ENCODE data around the gene SLC5A2.
"Not testable (repeated sequence)": the region's sequence is repeated elsewhere in the genome, so short reads cannot be mapped to it uniquely, and the experiment has no call there.

Gene SLC5A2

GRCh38 chr16:31501966-31502348 is 19.0 kb downstream of the SLC5A2 start:
- no peak for DNase-seq

GRCh38 chr16:31502981-31503380 is 20.1 kb downstream of the SLC5A2 start:
- no peak for DNase-seq

- not testable (repeated sequence) for DNase-seq
These were observed 20.6 kb downstream of the SLC5A2 start for GRCh38 chr16:31503555-31503954.

- no peak for DNase-seq
These were observed 21.2 kb downstream of the SLC5A2 start for GRCh38 chr16:31504159-31504558.

GRCh38 chr16:31505483-31505882 is 22.6 kb downstream of the SLC5A2 start:
- no peak for DNase-seq

GRCh38 chr16:31507617-31507928 is 24.6 kb downstream of the SLC5A2 start:
- no peak for DNase-seq

- peak; percentile 75 to 82 for DNase-seq
These were observed 25.2 kb downstream of the SLC5A2 start, which contains the start of gene RUSF1 for GRCh38 chr16:31507929-31508705. TSS of gene RUSF1 (minus strand) at chr16:31508391. CDS start at chr16:31508373, 18 bp downstream.

- no peak for DNase-seq
These were observed 25.8 kb downstream of the SLC5A2 start for GRCh38 chr16:31508706-31509195.

- no peak for DNase-seq
These were observed 30.2 kb downstream of the SLC5A2 start for GRCh38 chr16:31513126-31513525.

GRCh38 chr16:31513884-31514283 is 31.0 kb downstream of the SLC5A2 start:
- DNase-seq, result no peak

- no peak for DNase-seq
These were observed 35.0 kb downstream of the SLC5A2 start for GRCh38 chr16:31517800-31518402.

- DNase-seq, result no peak
These were observed 37.0 kb downstream of the SLC5A2 start for GRCh38 chr16:31519759-31520431.

GRCh38 chr16:31521368-31521767 is 38.4 kb downstream of the SLC5A2 start:
- no peak for DNase-seq

GRCh38 chr16:31522071-31522470 is 39.1 kb downstream of the SLC5A2 start:
- no peak for DNase-seq

GRCh38 chr16:31523768-31524167 is 40.8 kb downstream of the SLC5A2 start:
- not testable (repeated sequence) for DNase-seq

- no peak for DNase-seq
These were observed 42.2 kb downstream of the SLC5A2 start for GRCh38 chr16:31525113-31525512.

- DNase-seq, result no peak
These were observed 44.9 kb downstream of the SLC5A2 start, which contains the start of gene AHSP for GRCh38 chr16:31527734-31528274. TSS of gene AHSP (plus strand) at chr16:31527900. CDS start at chr16:31528140, 240 bp downstream.

- no peak for DNase-seq
These were observed 45.7 kb downstream of the SLC5A2 start for GRCh38 chr16:31528523-31529107.

- DNase-seq, result no peak
These were observed 46.4 kb downstream of the SLC5A2 start for GRCh38 chr16:31529108-31529936.

- no peak for DNase-seq
These were observed 47.0 kb downstream of the SLC5A2 start for GRCh38 chr16:31529937-31530312.

GRCh38 chr16:31530405-31530804 is 47.5 kb downstream of the SLC5A2 start:
- no peak for DNase-seq

GRCh38 chr16:31531096-31531495 is 48.2 kb downstream of the SLC5A2 start:
- DNase-seq, result no peak

All from stimulated activated CD4-positive, alpha-beta T cell treated with anti-CD3 and anti-CD28 coated beads, Interleukin-2, amount 100 ng/mL, for 48 hours (primary cell).